Activated CD4-positive, alpha-beta memory T cell treated with anti-CD3 and anti-CD28 coated beads for 36 hours (primary cell): ENCODE data around the gene IMMP2L. TPM values are rescaled to one million over a fixed set of nuclear protein-coding genes. Genes with fewer than 3 reads are reported as not detected.

ENCODE experiments used
- CTCF ChIA-PET: fragments of 350-600 bp; sonication (Branson Sonifier 250); formaldehyde crosslinking; loops from one replicate; lab custom pipeline; 2021; ENCODE audit warnings: antibody characterized with exemption, inconsistent platforms; lab: Charles Lee
- POLR2A ChIA-PET: fragments of 350-600 bp; sonication (Branson Sonifier 250); formaldehyde crosslinking; loops from one replicate; lab custom pipeline; 2021; ENCODE audit warnings: antibody characterized with exemption; lab: Charles Lee
- DNase-seq: peaks from one replicate; pipeline ENCODE4 v3.0.0-alpha.2; 2020
- H3K27ac Mint-ChIP-seq: one replicate; pipeline ENCODE4 v1.8.0; 2021; ENCODE audit warnings: mixed read lengths
- H3K27me3 Mint-ChIP-seq: one replicate; pipeline ENCODE4 v1.8.0; 2021; ENCODE audit warnings: mixed read lengths
- H3K36me3 Mint-ChIP-seq: one replicate; pipeline ENCODE4 v1.8.0; 2021; ENCODE audit warnings: mixed read lengths
- H3K4me1 Mint-ChIP-seq: one replicate; pipeline ENCODE4 v1.8.0; 2021; ENCODE audit warnings: low read depth, mixed read lengths
- H3K4me3 Mint-ChIP-seq: one replicate; pipeline ENCODE4 v1.8.0; 2021; ENCODE audit warnings: mild to moderate bottlenecking, mixed read lengths
- H3K9me3 Mint-ChIP-seq: one replicate; pipeline ENCODE4 v1.8.0; 2021; ENCODE audit warnings: mixed read lengths
- intact Hi-C: fragments of 100-400 bp; cut with micrococcal nuclease; formaldehyde crosslinking; loops from one replicate; pipeline ENCODE4 v1.15.1; 2023
- total RNA-seq, 2 experiments: library from RNA; stranded (reverse); gene quantifications; one replicate each; pipeline ENCODE4 v1.2.3, GENCODE V29; 2021

The IMMP2L gene
- total RNA-seq, 2 experiments from 2014 or later, result 14.4 to 20.5 TPM

DNA sequence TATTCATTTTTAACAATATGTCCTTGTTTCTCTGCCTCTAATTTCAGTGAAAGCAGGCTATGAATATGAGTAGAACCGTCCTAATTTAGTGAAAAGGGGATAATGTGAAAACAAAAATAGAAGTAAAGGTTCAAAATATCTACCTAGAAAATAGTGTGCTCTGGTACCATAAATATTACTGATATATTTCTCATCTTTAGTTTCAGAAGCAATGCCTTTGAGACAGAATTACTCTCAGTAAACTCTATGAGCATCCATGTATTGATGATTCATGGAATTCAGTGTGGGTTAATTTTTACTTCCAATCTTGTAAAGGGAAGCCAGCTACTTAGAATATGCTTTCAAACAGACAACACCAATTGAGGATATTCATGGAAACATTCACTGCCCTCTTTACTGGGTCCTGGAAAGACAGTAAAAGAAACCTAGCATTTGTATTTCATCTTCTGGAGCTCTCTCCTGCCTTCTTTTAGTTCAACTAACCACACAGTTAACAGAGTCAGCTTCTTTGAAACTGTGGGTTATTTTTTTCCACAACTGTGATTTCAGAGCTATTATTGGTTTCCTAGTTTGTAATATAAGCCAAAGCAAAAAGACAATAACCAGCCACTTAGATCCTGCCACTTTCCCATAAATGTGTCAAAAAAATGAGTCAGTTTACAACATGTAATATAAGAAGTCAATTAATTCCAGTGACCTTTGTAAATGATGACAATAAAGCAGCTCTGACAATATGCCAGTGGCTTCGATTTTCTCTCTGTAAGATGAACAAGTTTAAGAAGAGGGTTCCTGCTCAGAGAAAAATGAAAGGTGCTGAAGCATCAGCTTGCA lies 469.7 kb downstream of the IMMP2L start:
- Mint-ChIP-seq H3K27me3 (no peaks in the 10 kb centered on the region), H3K4me1 (peaks cover 57% of the 10 kb centered on the region), H3K36me3 (peaks cover 2% of the 10 kb centered on the region), H3K9me3 (no peaks in the 10 kb centered on the region), H3K27ac (peak overlapping the region; percentile 83), H3K4me3 (peak overlapping the region; percentile 76)
- no peak for DNase-seq
- ChIA-PET POLR2A (interaction anchor here (0.8 to 1.8 kb wide), 4 partner anchors 9 to 65 kb away, joined by 3 to 6 read pairs (median 3); no protein-coding TSS in a partner anchor), CTCF (interaction anchor here (0.6 to 2.3 kb wide), 5 partner anchors 10 to 1316 kb away, joined by 3 to 13 read pairs (median 3); no protein-coding TSS in a partner anchor)
- intact Hi-C loops, result loop anchor here (5.0 to 10.0 kb wide), 3 partner anchors 290 to 1362 kb away; partner anchors contain the start of genes IFRD1 and IMMP2L

DNA sequence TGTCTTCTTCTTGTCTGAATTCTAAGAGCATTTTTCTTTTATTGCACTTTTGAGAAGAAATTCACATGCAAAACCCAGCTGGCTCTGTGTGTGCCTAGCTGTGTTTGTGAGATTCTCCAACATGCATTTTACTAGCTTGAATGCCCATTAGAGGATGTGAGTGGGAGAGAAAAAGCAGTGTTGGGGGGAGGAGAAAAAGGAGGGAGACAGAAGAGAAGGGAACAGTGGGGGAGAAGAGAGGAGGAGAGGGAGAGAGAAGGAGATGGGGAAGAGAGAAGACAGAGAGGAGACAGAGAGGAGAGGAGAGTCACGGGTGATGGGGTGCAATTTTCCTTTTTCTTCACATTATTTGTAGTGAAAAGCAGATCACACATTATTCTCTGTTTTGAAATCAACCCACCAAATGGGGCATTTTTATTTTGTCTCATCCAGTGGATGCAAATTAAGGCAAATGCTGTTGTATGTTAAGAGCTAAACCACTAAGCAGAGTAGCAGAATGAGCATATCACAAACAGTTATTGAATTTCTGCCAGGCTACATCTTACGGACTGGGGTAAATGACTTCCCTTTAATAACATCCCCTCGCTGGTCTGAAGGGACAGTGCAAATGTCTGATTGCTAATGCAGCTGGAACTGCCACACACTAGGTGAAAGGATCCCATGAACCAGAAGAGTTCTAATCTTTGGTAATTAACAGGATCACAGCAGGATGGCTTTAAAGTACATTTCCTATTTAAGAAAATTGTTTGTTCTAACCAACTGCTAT lies 470.5 kb downstream of the IMMP2L start:
- Mint-ChIP-seq H3K27me3 (no peaks in the 10 kb centered on the region), H3K36me3 (peaks cover 2% of the 10 kb centered on the region), H3K9me3 (no peaks in the 10 kb centered on the region), H3K4me3 (peak overlapping the region; percentile 76), H3K27ac (peak overlapping the region; percentile 83), H3K4me1 (peaks cover 59% of the 10 kb centered on the region)
- DNase-seq, result no peak
- ChIA-PET POLR2A (interaction anchor here (0.8 to 1.8 kb wide), 3 partner anchors 8 to 47 kb away, joined by 3 to 6 read pairs (median 3); no protein-coding TSS in a partner anchor), CTCF (interaction anchor here (0.6 to 2.3 kb wide), 4 partner anchors 9 to 1317 kb away, joined by 3 to 13 read pairs (median 4); no protein-coding TSS in a partner anchor)
- intact Hi-C loops, result loop anchor here (2.0 to 10.0 kb wide), 4 partner anchors 289 to 1363 kb away; partner anchors contain the start of genes IFRD1 and IMMP2L

DNA sequence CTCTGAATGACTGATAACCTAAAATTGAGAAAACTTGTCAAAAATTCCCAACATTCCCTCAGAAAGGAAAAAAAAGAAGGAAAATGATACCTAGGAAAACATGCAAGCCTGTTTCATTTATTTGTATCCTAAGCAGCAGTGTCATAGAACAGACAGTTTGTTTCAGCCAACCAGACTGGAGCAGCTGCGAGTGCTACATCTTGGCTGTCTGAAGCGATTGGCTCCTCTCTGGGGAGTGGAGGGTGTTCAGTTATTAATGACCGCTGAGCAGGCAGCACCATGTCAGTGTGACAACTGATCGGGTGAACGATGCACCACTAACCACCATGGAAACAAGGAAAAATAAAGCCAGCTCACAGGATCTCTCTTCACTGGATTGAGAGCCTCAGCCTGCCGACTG lies 471.4 kb downstream of the IMMP2L start, which contains the start of gene LRRN3:
Gene LRRN3 (plus strand): TSS at position 282 of the 400 bp plus-strand sequence. CDS start 31,646 bp downstream, outside the sequence.
- DNase-seq, result peak; percentile 29
- peaks cover 2% of the 10 kb centered on the region for H3K9me3 Mint-ChIP-seq
- peaks cover 62% of the 10 kb centered on the region for H3K4me1 Mint-ChIP-seq
- ChIA-PET CTCF (interaction anchor here (0.7 kb wide), 1 partner anchor 62 kb away, joined by 3 read pairs; no protein-coding TSS in a partner anchor), POLR2A (no interaction called here)
- peak within 1 kb of the TSS; percentile 76 for H3K4me3 Mint-ChIP-seq
- H3K27me3 Mint-ChIP-seq, result no peaks in the 10 kb centered on the region
- peaks cover under 1% of the 10 kb centered on the region for H3K36me3 Mint-ChIP-seq
- peak within 1 kb of the TSS; percentile 83 for H3K27ac Mint-ChIP-seq
- intact Hi-C loops, result loop anchor here (2.0 to 10.0 kb wide), 4 partner anchors 289 to 1364 kb away; partner anchors contain the start of genes IFRD1 and IMMP2L

DNA sequence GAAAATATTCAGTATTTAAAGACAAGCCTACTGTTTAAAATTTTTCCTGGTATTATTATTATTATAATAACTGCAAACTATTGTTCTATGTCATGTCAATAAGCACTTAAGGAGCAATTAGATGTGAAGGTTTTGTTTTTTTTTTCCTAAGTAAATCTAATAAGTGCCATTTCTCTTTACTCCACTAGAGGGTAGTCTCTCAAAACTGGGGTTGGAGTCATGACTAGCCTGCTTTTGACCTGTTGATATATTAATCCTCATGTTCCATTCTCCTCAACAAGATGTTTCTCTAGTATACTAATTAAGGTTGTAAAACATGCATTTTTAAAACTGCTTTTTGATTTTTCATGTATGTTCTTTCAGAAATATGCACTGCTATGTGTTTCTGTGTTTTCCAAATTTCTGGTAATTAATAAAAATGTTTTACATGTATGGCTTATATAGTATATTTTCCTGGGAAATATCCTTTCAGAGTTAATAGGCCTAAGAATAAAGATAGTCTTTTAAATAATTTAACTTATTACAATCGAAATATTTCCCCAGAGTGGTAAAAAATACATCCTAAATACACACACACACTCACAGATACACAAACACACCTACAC lies 472.4 kb downstream of the IMMP2L start:
- H3K27ac Mint-ChIP-seq, result no peak overlapping the region
- intact Hi-C loops, result loop anchor here (2.0 to 10.0 kb wide), 5 partner anchors 288 to 1365 kb away; partner anchors contain the start of genes IFRD1 and IMMP2L
- no peak overlapping the region for H3K4me3 Mint-ChIP-seq
- ChIA-PET CTCF (interaction anchor here (0.7 kb wide), 3 partner anchors 61 to 1634 kb away, joined by 3 to 4 read pairs (median 3); no protein-coding TSS in a partner anchor), POLR2A (no interaction called here)
- peaks cover 71% of the 10 kb centered on the region for H3K4me1 Mint-ChIP-seq
- no peaks in the 10 kb centered on the region for H3K27me3 Mint-ChIP-seq
- no peak for DNase-seq
- peaks cover 8% of the 10 kb centered on the region for H3K9me3 Mint-ChIP-seq
- H3K36me3 Mint-ChIP-seq, result peaks cover 5% of the 10 kb centered on the region

DNA sequence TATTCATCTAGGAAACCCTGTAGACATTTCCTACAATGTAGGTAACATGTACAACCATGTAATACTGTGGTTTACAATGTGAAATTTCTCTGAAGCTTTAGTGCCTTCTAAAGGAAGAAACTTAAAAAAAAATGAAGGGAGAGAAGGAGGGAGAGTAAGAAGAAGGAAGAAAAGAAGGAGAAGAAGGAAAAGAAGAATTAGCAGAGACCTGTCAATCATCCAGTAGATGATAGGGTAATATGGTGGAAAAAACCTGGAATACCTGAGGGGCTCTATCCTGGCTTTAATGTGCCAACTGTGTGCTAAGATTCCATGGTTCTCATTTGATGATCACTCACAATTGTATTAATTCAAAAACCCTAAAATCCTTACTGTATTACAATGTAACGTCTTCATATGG lies 474.0 kb downstream of the IMMP2L start:
- ChIA-PET POLR2A (no interaction called here), CTCF (no interaction called here)
- Mint-ChIP-seq H3K4me3 (no peak overlapping the region), H3K27ac (no peak overlapping the region), H3K36me3 (peaks cover 5% of the 10 kb centered on the region), H3K9me3 (peaks cover 8% of the 10 kb centered on the region), H3K4me1 (peaks cover 72% of the 10 kb centered on the region), H3K27me3 (no peaks in the 10 kb centered on the region)
- intact Hi-C loops, result loop anchor here (2.0 kb wide), 1 partner anchor 398 kb away; no protein-coding TSS in a partner anchor
- DNase-seq, result no peak

DNA sequence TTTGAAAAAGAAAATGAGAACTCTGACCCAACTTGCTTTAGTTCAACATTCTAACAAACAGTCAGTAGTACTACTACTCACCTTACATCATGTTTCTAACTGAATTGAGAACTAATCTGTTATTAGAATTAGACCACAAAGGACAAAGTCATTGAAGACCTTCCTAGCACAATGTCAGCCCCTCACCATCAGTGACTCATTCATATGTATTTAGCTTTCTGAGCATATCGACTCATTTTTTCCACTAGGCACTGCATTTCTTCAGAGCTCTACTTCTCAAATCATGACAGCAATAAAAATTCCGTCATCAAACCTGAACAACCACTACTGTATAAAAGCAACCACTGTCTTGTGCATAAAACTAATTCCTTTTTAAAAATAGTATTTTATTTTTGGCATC lies 475.8 kb downstream of the IMMP2L start:
- POLR2A ChIA-PET, result interaction anchor here (1.0 to 1.4 kb wide), 4 partner anchors 10 to 74 kb away, joined by 3 to 9 read pairs (median 4); no protein-coding TSS in a partner anchor
- Mint-ChIP-seq H3K4me3 (peak overlapping the region; percentile 46), H3K4me1 (peaks cover 73% of the 10 kb centered on the region), H3K9me3 (peaks cover 8% of the 10 kb centered on the region), H3K27ac (peak overlapping the region; percentile 87), H3K27me3 (no peaks in the 10 kb centered on the region), H3K36me3 (peaks cover 5% of the 10 kb centered on the region)
- CTCF ChIA-PET, result interaction anchor here (1.5 kb wide), 1 partner anchor 12 kb away, joined by 5 read pairs; no protein-coding TSS in a partner anchor
- no peak for DNase-seq
- intact Hi-C loops, result no loop called here

DNA sequence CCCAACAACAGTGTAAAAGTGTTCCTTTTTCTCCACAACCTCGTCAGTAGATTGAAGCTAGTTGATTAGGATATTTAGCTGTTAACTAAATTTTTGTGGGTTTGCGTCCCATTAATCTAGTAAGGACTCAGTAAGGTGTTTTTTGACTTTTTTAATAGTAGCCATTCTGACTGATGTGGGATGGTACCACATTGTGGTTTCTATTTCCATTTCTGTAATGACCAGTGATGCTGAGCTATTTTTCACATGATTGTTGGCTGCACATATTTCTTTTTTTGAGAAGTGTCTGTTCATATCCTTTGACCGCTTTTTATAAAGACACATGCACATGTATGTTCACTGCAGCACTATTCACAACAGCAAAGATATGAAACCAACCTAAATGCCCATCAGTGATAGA lies 476.9 kb downstream of the IMMP2L start:
- Mint-ChIP-seq H3K27me3 (no peaks in the 10 kb centered on the region), H3K4me1 (peaks cover 79% of the 10 kb centered on the region), H3K36me3 (peaks cover 5% of the 10 kb centered on the region), H3K9me3 (peaks cover 8% of the 10 kb centered on the region), H3K27ac (peak overlapping the region; percentile 46), H3K4me3 (no peak overlapping the region)
- ChIA-PET POLR2A (interaction anchor here (1.2 kb wide), 1 partner anchor 11 kb away, joined by 3 read pairs; no protein-coding TSS in a partner anchor), CTCF (no interaction called here)
- no peak for DNase-seq
- intact Hi-C loops, result no loop called here

DNA sequence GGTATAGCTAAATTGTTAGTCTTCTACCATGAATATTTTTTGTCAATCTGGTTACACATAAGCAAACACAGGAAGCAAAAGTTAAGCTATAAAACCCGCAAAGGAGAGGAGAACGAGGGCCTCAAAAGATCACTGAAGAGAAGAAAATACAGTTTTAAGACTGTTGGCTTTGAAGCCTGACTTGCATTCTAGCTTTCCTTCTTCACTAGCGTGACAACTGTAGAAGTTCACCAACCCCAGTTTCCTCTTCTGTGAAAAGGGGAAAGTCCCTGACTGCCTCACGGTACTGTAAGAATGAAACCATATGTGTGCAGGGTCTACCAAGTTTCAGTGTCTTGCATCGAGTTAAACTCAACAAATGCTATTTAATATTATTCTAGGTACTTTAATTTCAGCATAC lies 478.9 kb downstream of the IMMP2L start:
- Mint-ChIP-seq H3K4me3 (peak overlapping the region; percentile 13), H3K27me3 (no peaks in the 10 kb centered on the region), H3K27ac (peak overlapping the region; percentile 90), H3K4me1 (peaks cover 70% of the 10 kb centered on the region), H3K9me3 (peaks cover 8% of the 10 kb centered on the region), H3K36me3 (peaks cover 5% of the 10 kb centered on the region)
- DNase-seq, result peak; percentile 60
- POLR2A ChIA-PET, result interaction anchor here (1.0 to 2.3 kb wide), 7 partner anchors 9 to 72 kb away, joined by 3 to 16 read pairs (median 6); no protein-coding TSS in a partner anchor
- intact Hi-C loops, result loop anchor here (1.0 to 5.0 kb wide), 6 partner anchors 9 to 166 kb away; no protein-coding TSS in a partner anchor
- CTCF ChIA-PET, result interaction anchor here (0.8 to 2.3 kb wide), 6 partner anchors 9 to 71 kb away, joined by 3 to 13 read pairs (median 5); no protein-coding TSS in a partner anchor

DNA sequence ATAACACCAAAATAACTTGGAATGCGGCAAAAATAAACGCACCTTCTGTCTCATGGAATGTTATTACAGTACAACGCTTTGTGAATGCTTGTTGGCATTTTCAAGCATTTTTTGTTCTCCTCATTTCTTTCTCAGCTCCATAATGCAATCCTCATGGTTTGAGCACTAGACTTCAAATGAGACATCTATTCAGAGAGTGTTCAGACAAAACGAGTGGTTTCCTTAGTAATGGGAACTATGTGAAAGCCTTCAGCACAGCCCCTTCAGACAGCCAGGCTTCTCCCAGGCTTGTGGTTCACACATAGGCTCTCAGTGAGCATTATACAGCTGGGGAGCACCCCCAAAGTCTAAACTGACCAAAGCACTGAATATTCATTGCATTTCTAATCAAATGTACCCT lies 479.9 kb downstream of the IMMP2L start:
- peak overlapping the region; percentile 90 for H3K27ac Mint-ChIP-seq
- H3K9me3 Mint-ChIP-seq, result peaks cover 8% of the 10 kb centered on the region
- peaks cover 5% of the 10 kb centered on the region for H3K36me3 Mint-ChIP-seq
- peaks cover 64% of the 10 kb centered on the region for H3K4me1 Mint-ChIP-seq
- ChIA-PET CTCF (interaction anchor here (0.6 to 2.3 kb wide), 2 partner anchors 10 to 249 kb away, joined by 3 to 13 read pairs; no protein-coding TSS in a partner anchor), POLR2A (interaction anchor here (0.8 to 2.3 kb wide), 8 partner anchors 8 to 70 kb away, joined by 3 to 16 read pairs (median 4); no protein-coding TSS in a partner anchor)
- no peaks in the 10 kb centered on the region for H3K27me3 Mint-ChIP-seq
- DNase-seq, result no peak
- intact Hi-C loops, result loop anchor here (5.0 kb wide), 1 partner anchor 165 kb away; no protein-coding TSS in a partner anchor
- H3K4me3 Mint-ChIP-seq, result peak overlapping the region; percentile 29

DNA sequence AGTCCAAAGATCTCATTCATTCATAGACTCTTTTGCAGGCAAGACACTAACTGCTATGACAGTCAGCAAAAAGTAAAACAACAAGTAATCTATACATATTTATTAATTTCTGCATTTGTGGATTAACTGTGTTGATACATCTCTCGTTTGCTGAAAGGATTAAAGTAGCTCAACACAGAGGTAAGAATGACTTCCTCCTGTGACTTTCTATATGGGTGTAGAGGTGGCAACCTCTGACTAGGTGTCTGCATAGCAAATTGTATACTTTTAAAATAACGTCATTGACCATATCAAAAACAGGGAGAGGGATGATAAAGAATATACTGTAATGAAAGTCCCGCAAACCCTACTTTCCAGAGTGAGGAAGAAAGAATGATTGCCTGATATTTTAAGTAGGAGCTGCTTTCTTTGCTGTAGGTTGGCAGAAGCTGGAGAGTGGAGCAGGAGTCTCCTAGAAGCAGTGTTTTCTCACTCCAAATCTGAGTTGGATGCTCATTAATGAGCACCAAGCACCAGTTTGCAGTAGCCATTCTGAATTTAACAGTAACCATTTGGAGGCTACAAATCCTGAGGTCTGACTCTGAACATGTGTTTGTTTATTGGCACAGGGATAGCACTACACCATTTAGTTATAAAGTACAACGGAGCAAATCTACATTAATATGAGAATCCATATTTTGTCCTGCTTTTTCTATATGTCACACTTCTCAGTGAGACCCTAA lies 480.6 kb downstream of the IMMP2L start:
- H3K36me3 Mint-ChIP-seq, result peaks cover 5% of the 10 kb centered on the region
- peaks cover 66% of the 10 kb centered on the region for H3K4me1 Mint-ChIP-seq
- H3K27ac Mint-ChIP-seq, result peak overlapping the region; percentile 90
- ChIA-PET CTCF (interaction anchor here (0.6 to 2.3 kb wide), 3 partner anchors 11 to 249 kb away, joined by 3 to 13 read pairs (median 3); no protein-coding TSS in a partner anchor), POLR2A (interaction anchor here (0.8 to 2.3 kb wide), 3 partner anchors 53 to 69 kb away, joined by 3 to 16 read pairs (median 3); no protein-coding TSS in a partner anchor)
- DNase-seq, result no peak
- peaks cover 8% of the 10 kb centered on the region for H3K9me3 Mint-ChIP-seq
- H3K4me3 Mint-ChIP-seq, result peak overlapping the region; percentile 7
- intact Hi-C loops, result loop anchor here (5.0 kb wide), 1 partner anchor 164 kb away; no protein-coding TSS in a partner anchor
- H3K27me3 Mint-ChIP-seq, result no peaks in the 10 kb centered on the region
